Spinal cord (tissue), 10 donors: ENCODE data around the gene CASZ1. TPM values are rescaled to one million over a fixed set of nuclear protein-coding genes. Genes with fewer than 3 reads are reported as not detected.

Source experiments
- DNase-seq, 6 donors: peaks; one replicate each; pipeline versions ENCODE4 v3.0.0 to v3.0.0-alpha.2; 2013 to 2015; ENCODE audit warnings: low spot score in 6 of 6, low read depth in 4 of 6
- H3K27ac ChIP-seq: one replicate; pipeline ENCODE4 v1.5.1; 2013; ENCODE audit warnings: low read depth, low read length, control low read depth
- H3K27me3 ChIP-seq: one replicate; pipeline ENCODE4 v1.6.1; 2013; ENCODE audit warnings: low read length; ENCODE audit not compliant: control insufficient read depth, insufficient read depth
- H3K36me3 ChIP-seq: one replicate; pipeline ENCODE4 v1.6.1; 2013; ENCODE audit warnings: low read length; ENCODE audit not compliant: control insufficient read depth, insufficient read depth
- H3K4me1 ChIP-seq: one replicate; pipeline ENCODE4 v1.6.1; 2013; ENCODE audit warnings: low read length; ENCODE audit not compliant: control insufficient read depth, insufficient read depth
- H3K4me3 ChIP-seq: one replicate; pipeline ENCODE4 v1.5.1; 2013; ENCODE audit warnings: low read depth, low read length, control low read depth
- H3K9me3 ChIP-seq: one replicate; pipeline ENCODE4 v1.6.1; 2013; ENCODE audit warnings: low read length; ENCODE audit not compliant: control insufficient read depth, insufficient read depth
- WGBS: methylation state at CpG from one replicate; pipeline ENCODE4 v1.1.5; 2013; ENCODE audit warnings: missing lambda C conversion rate; ENCODE audit not compliant: insufficient coverage; 5-methylcytosine and 5-hydroxymethylcytosine counted together
- polyA plus RNA-seq, 2 donors: library from polyadenylated mRNA; unstranded; fragments of 120-200 nt; gene quantifications; one replicate each; pipeline ENCODE4 v1.2.1, GENCODE V29; 2013; ENCODE audit not compliant: insufficient read length in 2 of 2
- total RNA-seq, 2 donors: library from RNA; depleted of rRNA in 1 of 2; stranded (reverse); fragments of 120-200 nt in 1 of 2; fragments of >200 nt in 1 of 2; gene quantifications; one replicate each; pipeline versions ENCODE4 v1.2.3 to v1.2.4, GENCODE V29; 2013 to 2014
- donor health status: healthy.

CASZ1 gene
- total and polyA plus RNA-seq, 4 donors: 6.0 to 18.7 (median 11.3) TPM

GRCh38 chr1:10655002-10655401, 141.4 kb downstream of the CASZ1 start:
- Histone ChIP-seq H3K4me3 (no peak overlapping the region), H3K9me3 (no peaks in the 10 kb centered on the region), H3K36me3 (peaks cover 74% of the 10 kb centered on the region), H3K27me3 (peaks cover 10% of the 10 kb centered on the region), H3K27ac (no peak overlapping the region), H3K4me1 (peaks cover 19% of the 10 kb centered on the region)
- no peak for DNase-seq
- 86% methylated on average over 9 of the region's 10 CpGs for WGBS

DNA sequence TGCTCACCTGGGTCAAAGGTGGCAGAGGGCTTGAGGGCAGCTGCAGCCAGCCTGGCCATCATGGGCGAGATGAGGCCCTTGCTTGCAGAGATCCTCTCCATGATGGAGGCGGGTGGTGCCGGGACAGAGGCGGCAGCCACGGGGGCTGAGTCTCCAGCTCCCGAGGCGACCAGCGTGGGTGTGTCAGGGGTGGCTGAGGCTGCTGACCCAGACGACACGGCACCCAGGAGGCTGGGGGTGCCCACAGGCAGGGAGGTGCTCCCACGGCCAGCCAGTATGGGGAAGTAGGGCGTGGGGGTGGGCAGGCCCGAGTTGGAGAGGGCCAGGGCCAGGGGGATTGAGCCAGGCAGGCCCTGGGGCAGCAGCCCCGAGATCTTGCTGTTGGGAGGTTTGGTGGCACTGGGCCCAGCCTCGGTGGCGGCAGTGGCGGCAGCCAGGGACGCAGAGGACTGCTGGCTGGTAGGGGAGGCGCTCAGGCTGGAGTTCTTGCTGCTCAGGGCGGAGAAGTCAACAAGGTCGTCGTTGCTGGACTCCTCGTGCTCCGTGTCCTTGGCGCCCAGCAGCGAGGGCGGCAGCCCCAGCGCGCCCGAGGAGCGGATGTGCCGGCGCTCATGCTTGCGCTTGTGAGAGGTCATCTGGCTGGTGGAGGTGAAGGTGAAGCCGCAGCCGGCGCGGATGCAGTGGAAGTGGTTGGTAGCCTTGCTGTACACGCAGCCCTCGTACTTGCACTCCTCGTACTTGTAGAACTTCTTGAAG, 142.9 kb downstream of the CASZ1 start:
- H3K4me1 ChIP-seq: peaks cover 34% of the 10 kb centered on the region
- H3K36me3 ChIP-seq: peaks cover 68% of the 10 kb centered on the region
- H3K27me3 ChIP-seq: peaks cover 10% of the 10 kb centered on the region
- no peak overlapping the region for H3K27ac ChIP-seq
- no peak overlapping the region for H3K4me3 ChIP-seq
- WGBS: 91% methylated on average over 41 of the region's 41 CpGs
- DNase-seq: no peak
- H3K9me3 ChIP-seq: no peaks in the 10 kb centered on the region

DNA sequence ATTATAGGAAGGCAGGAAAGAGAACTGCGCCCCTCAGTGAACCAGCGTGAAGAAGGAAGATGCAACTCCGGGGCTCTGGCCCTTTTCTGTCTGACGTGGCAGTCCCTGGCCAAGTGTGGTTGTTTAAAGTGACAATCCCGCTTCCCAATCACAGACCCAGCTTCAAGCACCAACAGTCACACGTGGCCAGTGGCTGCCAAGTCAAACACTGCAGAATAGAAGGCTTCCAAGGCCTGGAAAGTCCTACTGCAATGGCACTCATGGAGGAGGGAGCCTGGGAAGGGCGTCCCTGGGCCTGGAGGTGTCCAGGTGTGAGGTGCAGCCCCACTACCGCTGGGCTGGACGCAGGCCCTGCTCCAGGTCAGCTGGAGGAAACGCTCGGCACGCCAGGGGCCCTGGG, 143.8 kb downstream of the CASZ1 start:
- Histone ChIP-seq H3K36me3 (peaks cover 70% of the 10 kb centered on the region), H3K27me3 (peaks cover 10% of the 10 kb centered on the region), H3K9me3 (no peaks in the 10 kb centered on the region), H3K4me1 (peaks cover 34% of the 10 kb centered on the region), H3K4me3 (no peak overlapping the region), H3K27ac (no peak overlapping the region)
- DNase-seq: no peak
- WGBS: 86% methylated on average over 11 of the region's 12 CpGs

GRCh38 chr1:10651793-10652192, 144.7 kb downstream of the CASZ1 start:
- no peaks in the 10 kb centered on the region for H3K9me3 ChIP-seq
- H3K27me3 ChIP-seq: peaks cover 10% of the 10 kb centered on the region
- no peak for DNase-seq
- H3K4me3 ChIP-seq: no peak overlapping the region
- peaks cover 34% of the 10 kb centered on the region for H3K4me1 ChIP-seq
- H3K36me3 ChIP-seq: peaks cover 72% of the 10 kb centered on the region
- no peak overlapping the region for H3K27ac ChIP-seq
- 61% methylated on average over 11 of the region's 11 CpGs for WGBS

DNA sequence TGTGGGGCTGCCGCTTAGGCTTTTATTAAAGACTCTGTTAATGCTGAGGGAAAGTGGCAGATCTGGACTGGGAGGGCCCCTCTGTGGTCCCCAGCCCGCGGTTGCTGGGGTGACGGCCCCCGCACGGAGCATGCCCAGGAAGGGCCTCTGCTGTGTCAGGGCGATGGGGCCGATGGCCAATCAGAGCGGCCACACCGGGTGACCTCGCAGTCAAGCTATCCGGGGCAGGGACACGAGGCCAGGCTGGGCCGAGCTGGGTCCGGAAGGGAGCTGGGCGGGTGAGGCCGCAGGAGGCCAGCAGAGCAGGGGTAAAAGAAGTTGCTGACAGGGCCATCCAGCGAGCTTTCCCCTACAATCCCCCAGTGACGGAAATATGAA, 145.1 kb downstream of the CASZ1 start:
- peak in 1 of 6 donors; percentile 44 for DNase-seq
- Histone ChIP-seq H3K9me3 (no peaks in the 10 kb centered on the region), H3K4me3 (no peak overlapping the region), H3K27me3 (peaks cover 10% of the 10 kb centered on the region), H3K27ac (no peak overlapping the region), H3K36me3 (peaks cover 73% of the 10 kb centered on the region), H3K4me1 (peaks cover 34% of the 10 kb centered on the region)
- WGBS: 18% methylated on average over 14 of the region's 19 CpGs

GRCh38 chr1:10650556-10651388, 145.7 kb downstream of the CASZ1 start:
- peaks cover 10% of the 10 kb centered on the region for H3K27me3 ChIP-seq
- H3K27ac ChIP-seq: no peak overlapping the region
- H3K36me3 ChIP-seq: peaks cover 70% of the 10 kb centered on the region
- no peak overlapping the region for H3K4me3 ChIP-seq
- 52% methylated on average over 22 of the region's 40 CpGs for WGBS
- H3K4me1 ChIP-seq: peaks cover 34% of the 10 kb centered on the region
- DNase-seq: peak in 1 of 6 donors; percentile 57
- H3K9me3 ChIP-seq: no peaks in the 10 kb centered on the region

- peaks cover 10% of the 10 kb centered on the region for H3K27me3 ChIP-seq
- H3K9me3 ChIP-seq: no peaks in the 10 kb centered on the region
- 30% methylated on average over 20 of the region's 30 CpGs for WGBS
- H3K27ac ChIP-seq: no peak overlapping the region
- H3K4me3 ChIP-seq: no peak overlapping the region
- DNase-seq: peak in 2 of 6 donors; percentile 42 to 71
- H3K36me3 ChIP-seq: peaks cover 70% of the 10 kb centered on the region
- H3K4me1 ChIP-seq: peaks cover 34% of the 10 kb centered on the region
Measured at GRCh38 chr1:10649517-10650201, 146.8 kb downstream of the CASZ1 start.

GRCh38 chr1:10648689-10649516, 147.5 kb downstream of the CASZ1 start:
- WGBS: 67% methylated on average over 27 of the region's 32 CpGs
- Histone ChIP-seq H3K27me3 (peaks cover 10% of the 10 kb centered on the region), H3K4me3 (no peak overlapping the region), H3K9me3 (no peaks in the 10 kb centered on the region), H3K27ac (no peak overlapping the region), H3K4me1 (peaks cover 34% of the 10 kb centered on the region), H3K36me3 (peaks cover 68% of the 10 kb centered on the region)
- no peak for DNase-seq
